Measurements from ENCODE around the gene CX3CL1. TPM values are rescaled to one million over a fixed set of nuclear protein-coding genes. Genes with fewer than 3 reads are reported as not detected.

Gene CX3CL1
- total RNA-seq, 1 donor from 2014 or later = 58.0 TPM

GRCh38 chr16:57430955-57431354 is 58.7 kb downstream of the CX3CL1 start:
- no peak for DNase-seq (ENCODE audit: extremely low read depth, low read depth, low spot score)

- no peak for DNase-seq (ENCODE audit: extremely low read depth, low read depth, low spot score)
These were observed 60.2 kb downstream of the CX3CL1 start for GRCh38 chr16:57432505-57432904.

DNA sequence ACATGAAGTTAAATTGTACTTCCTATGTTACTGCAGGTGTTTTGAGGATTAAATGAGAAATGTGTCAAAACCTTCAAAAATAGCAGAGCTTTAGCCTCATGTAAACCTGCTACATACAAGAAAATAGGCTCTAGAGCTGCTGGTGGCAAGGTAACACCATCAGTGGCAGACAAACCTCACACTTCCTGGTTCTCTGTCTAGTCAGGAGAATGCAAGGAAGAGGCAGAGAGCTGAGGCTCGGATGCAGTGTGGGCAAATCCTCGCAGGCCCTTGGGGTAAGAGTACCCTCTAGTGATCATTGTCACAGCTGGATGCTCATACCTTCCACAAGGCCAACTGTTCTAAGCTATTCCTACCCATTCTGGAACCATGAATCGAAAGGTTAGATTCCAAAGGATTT is 60.7 kb downstream of the CX3CL1 start:
- no peak for DNase-seq (ENCODE audit: extremely low read depth, low read depth, low spot score)

DNA sequence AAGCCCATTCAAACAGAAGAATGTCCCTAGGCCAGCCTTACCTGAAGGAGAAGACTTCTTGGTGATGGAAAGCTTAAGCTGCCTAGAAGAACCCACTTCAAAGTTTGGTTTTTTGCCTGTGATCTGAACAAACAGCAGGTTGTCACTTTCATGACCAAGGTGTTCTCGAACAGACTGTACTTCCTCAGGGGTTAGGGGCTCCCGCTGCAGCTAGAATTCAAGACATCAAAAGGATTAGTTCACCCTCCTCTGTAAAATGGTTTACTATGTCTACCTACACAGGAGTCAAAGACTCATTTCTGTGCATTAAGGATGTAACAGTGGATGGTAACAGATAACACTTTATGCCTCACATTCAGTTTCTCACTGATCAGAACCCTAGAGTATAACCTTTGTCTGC is 61.7 kb downstream of the CX3CL1 start:
- no peak for DNase-seq (ENCODE audit: extremely low read depth, low read depth, low spot score)

Other genes starting within 250 kb of the CX3CL1 start
- gene PSME3IP1, start 186.5 kb upstream of the CX3CL1 start, total RNA-seq = 52.3 and 59.0 TPM in 2 replicates
- 36.8 and 47.1 TPM in 2 replicates for gene RSPRY1, start 186.2 kb upstream of the CX3CL1 start, total RNA-seq
- 103 and 116 TPM in 2 replicates for gene ARL2BP, start 127.2 kb upstream of the CX3CL1 start, total RNA-seq
- 3.5 and 15.9 TPM in 2 replicates for gene PLLP, start 87.8 kb upstream of the CX3CL1 start, total RNA-seq
- gene CCL22, start 13.7 kb upstream of the CX3CL1 start, total RNA-seq = 0.15 TPM in 1 of 2 replicates, not detected in the other
- not detected in 2 replicates for gene CCL17, start 32.3 kb downstream of the CX3CL1 start, total RNA-seq
- 51.0 and 53.5 TPM in 2 replicates for gene CIAPIN1, start 74.9 kb downstream of the CX3CL1 start, total RNA-seq
- 27.8 and 41.7 TPM in 2 replicates for gene COQ9, start 75.0 kb downstream of the CX3CL1 start, total RNA-seq
- gene POLR2C, start 90.2 kb downstream of the CX3CL1 start, total RNA-seq = 87.5 and 99.6 TPM in 2 replicates
- 12.7 and 19.3 TPM in 2 replicates for gene DOK4, start 114.0 kb downstream of the CX3CL1 start, total RNA-seq
- gene CCDC102A, start 164.1 kb downstream of the CX3CL1 start, total RNA-seq = 22.6 and 25.1 TPM in 2 replicates
- not detected in 2 replicates for gene ADGRG5, start 170.2 kb downstream of the CX3CL1 start, total RNA-seq